Stimulated activated CD8-positive, alpha-beta memory T cell treated with anti-CD3 and anti-CD28 coated beads, Interleukin-12 subunit alpha, Interleukin-12 subunit beta, amount 100 ng/mL, for 24 hours (primary cell): ENCODE measurements around the gene NALCN.

Source experiments
- DNase-seq: peaks from one replicate; pipeline ENCODE4 v3.0.0-alpha.2; 2020; ENCODE audit errors: extremely low read depth

NALCN gene

DNA sequence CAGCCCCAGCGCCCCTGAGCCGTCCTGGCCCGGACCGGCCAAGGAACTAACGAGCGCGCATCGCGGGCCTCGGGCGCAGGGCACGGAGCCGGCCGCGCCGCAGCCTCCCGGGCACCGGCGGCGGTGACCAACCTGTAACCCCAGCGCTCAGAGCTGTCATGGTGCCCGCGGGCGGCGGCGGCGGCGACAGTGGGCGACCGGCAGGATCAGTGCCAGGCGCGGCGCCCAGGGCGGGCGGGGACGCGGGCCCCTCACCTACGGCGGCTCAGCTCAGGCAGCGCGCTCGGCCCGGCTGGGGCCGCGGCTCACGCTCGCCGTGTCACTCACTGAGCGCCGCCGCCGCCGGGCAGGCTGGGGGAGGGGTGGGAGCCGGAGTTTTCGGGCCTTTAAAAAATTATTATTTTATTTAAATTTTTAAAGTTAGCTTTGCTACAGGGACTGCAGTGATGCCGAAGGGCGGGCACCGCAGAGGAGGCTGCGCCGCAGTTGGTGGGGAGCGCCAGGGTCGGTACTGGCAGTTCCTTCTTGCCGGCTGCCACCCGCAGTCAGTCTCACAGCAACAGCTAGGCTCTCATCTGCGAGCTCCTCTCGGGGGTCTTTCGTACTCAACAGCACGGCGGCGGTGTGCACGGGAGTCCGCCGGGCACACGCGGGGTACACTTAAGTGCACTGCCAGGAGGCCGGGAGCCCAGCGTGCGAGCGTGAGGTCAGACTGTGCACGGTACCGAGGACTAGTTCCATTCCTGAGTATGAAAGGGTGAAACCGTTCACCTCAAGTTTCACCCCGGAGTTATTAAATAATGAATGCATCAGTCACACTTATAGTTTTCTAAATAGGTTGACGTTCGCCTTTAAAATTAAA lies at the start of gene NALCN:
TSS of gene NALCN (minus strand) at position 328 of the 862 bp plus-strand sequence. CDS start 17,382 bp downstream, outside the sequence.
- DNase-seq, result no peak

DNA sequence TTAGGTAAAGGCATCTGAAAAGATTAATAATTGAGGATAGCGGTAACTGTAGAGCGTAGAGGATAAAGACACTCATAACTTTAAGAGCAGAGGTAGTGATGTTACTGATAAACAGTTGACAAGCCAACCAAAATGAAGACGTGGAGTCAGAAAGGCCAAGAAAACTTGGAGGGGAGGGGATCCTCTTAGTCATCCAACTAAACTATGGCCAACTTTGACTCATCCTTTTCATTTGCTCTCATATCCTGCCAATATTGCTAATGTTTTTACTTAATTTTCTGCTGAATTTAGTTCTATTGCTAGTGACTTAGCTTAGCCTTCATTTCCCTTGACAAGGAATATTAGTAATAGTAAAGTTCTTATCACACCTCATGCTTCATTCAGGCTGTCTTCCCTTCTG lies 49.6 kb upstream of the NALCN start:
- no peak for DNase-seq

DNA sequence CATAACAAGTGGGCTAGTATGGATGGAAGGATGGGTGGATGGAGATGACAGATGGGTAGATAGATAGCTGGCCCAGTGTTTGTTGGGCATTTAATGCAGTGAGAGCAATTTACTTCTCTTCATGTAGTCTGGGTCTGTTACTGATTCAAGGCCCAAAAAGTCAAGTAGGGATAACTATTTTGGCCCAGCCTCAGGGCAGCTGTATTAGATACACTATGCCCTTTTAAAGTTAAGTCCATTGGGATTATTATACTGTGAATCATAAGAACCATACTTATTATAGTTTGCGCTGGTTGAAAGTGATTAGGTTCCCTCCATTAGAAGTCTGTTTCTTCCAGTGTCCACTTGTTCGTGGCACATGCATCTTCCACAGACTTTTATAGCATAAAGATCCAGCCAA lies 40.9 kb upstream of the NALCN start:
- DNase-seq, result no peak

DNA sequence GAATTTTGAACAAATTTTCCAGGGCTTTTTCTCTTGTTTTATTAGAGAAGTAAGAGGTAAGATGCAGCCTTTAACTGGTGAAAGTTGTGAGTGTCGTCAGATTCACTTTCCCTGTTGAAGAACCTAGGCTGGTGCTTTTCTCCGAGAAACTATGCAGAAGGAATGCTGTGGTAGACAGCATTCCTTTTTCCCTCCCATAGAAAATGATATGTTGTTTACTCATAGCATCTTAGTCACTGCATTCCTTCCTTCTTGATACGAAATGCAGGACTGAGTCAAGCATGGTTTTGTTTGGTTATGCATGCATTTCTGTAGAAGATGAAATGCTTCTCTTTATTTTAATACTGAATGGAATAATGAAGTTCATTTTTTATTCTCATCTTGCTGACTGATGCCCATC lies 39.6 kb upstream of the NALCN start:
- no peak for DNase-seq

DNA sequence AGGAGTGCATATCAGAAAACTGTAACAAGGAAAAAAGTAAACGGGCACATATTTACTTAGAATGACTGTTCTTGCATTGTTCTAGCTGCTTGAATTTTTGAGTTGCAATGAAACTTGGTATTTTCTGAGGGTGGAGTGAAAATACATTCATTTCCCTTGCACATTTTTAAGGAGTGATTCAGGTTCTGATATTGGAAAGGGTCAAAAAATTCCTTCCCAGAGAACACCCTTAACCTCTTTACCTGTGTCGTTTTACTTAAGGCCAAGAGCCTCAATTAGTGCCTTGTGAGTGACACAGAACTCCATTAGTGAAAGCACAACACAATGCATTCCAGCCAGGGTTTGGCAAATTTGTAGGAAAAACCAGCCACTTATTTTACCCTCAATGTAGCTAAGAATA lies 38.5 kb upstream of the NALCN start:
- no peak for DNase-seq

DNA sequence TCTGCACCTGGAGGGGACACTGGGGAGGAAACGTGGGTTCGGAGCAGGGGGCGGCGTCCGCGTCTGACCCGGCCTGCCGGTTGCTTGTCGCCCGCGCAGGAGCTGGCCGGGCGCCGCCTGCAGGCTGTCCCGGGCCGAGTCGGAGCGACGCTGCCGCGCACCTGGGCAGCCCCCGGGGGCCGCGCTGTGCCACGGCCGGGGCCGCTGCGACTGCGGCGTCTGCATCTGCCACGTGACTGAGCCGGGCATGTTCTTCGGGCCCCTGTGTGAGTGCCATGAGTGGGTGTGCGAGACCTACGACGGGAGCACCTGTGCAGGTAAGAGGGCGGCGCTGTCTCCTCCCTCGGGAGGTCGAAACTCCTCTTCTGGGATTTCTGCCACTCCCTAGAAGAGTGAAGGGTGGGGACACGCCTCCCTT lies 37.5 kb upstream of the NALCN start:
- no peak for DNase-seq

DNA sequence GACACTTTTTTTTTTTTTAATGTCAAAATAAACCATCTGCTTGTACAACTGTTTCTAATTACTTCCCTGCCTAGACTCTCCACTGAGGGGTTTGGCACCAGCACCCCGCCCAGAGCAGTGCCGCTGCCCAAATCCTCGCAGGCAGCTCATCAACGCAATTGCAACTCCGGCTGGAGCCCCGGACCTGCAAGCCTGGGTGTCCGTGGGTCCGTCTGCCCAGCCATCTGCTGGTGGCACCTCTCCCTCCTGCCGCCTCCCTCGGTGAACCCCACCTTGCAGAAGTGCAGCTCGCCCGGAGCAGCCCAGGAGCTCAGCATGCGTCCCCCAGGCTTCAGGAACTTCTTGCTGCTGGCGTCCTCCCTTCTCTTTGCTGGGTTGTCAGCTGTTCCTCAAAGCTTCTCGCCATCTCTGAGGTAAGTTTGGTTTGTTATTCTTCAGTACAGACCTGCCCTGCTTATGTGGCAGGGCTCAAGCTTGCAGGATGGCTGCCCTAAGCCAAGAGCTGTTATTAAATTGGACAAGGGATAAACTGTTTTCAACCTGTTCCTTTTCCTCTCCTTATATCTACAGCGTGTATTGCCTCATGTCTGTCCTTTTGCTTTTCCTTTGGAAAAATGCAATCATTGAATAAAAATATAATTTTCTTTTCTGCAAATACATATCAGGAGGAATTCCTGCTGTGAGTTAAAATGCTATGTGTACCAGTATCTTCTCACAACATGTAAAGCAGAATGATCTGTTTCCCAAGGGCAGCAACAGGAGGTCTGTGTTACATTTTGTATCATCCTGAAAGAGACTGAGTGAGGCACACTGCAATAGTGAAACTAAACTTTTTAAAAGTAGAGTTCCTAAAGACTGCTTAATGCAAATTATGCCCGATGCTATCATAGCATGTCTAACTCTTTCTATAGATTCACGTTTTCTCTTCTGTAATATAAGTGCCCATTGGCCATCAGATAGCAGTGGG lies 36.5 kb upstream of the NALCN start, which contains the start of gene ITGBL1:
TSS of gene ITGBL1 (plus strand) at position 157 of the 967 bp plus-strand sequence. CDS start at position 316, 159 bp downstream.
- DNase-seq, result no peak

DNA sequence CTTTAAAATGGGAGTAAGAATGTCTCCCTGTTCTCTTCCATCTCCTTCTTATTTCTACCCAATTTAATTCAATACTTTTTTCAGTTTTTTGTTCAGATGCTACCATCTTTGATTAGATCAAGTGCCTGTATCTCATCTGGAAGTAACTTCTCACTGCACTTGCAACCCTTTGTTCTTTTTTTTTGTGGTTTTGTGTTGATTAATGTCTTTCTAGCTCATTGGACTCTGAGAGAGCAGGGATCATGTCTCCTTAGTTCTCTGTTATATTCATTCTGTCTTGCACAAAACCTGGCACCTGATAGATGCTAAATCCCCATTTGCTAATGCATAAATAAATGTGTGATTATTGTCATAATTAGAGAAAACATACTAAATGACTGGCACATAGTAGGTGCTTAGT lies 35.3 kb upstream of the NALCN start:
- no peak for DNase-seq

DNA sequence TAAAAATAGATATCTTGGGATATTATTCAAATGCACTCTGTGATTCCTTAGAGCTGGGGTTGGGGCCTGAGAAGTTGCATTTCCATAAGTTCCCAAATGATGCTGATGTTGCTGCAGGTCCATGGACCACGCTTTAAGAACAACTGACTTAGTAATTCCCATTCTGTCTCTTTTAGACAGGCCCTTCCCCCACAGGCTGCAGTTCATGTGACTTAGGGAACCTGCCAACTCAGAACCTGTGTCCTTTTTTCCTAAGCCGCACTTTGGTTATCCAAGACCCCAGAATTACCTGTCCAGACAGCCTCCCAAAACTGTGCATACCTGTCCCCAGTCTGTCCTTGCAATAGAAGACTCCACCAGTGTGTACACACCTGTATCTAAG lies 34.4 kb upstream of the NALCN start:
- no peak for DNase-seq

DNA sequence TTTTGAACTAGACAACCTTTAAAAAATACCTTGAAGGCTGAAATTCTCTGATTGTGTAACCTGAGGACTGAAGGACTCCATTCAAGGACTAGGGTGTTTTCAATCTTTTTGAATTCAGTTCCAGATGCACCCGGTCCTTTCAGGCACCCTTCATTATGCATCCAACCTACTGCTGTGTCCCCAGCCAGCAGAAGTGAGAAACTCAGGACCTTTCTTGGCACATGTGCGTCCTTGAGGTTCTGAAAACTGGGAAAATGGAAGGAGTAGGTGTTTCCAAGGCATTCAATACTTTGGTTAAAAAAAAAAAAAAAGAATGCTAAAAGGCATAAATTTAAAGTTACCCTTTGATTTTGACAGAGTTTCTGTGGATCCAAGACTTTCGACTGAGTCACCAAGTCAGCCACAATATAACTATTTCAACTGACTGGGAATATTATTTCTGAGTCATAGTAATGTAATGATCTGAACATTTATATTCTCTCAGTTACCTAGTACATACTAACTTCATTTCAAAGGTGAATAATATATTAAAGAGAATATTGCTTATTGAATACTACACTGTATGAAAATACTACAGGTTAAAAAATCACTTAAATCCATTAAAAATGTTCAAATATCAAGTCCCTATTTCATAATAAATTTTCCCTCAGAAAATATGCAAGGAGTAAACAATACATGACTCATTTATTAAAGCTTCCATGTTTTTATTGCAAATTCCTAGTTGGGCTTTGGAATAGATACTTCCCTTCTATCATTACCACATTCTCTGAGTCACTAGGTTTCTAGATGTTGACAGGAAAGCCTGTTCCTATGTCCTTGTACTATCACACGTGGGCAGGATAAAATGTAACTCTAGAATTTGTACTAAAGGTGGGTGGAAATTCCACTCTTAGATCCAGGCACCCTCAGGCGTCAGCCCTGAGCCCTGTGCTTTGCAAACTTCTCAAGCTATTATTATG lies 33.8 kb upstream of the NALCN start:
- no peak for DNase-seq

DNA sequence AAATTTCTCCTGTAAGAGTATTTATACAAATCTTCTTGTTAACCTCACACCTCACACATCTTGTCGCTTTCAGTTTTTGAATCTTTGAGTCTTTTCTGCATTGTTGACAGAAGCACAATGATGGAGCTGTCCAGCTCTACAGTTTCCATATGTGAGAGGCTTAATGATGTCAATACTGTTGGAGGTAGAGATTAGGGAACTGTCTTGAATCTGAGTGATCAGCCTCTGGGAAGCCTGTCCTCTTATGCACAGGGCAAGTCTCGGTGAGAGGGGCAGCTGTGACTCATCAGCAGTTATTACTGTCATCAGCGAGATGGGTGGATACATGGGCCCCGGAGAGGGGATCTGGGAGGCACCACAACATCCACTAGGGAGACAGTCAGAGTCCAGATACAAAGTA lies 31.5 kb upstream of the NALCN start:
- DNase-seq, result no peak

DNA sequence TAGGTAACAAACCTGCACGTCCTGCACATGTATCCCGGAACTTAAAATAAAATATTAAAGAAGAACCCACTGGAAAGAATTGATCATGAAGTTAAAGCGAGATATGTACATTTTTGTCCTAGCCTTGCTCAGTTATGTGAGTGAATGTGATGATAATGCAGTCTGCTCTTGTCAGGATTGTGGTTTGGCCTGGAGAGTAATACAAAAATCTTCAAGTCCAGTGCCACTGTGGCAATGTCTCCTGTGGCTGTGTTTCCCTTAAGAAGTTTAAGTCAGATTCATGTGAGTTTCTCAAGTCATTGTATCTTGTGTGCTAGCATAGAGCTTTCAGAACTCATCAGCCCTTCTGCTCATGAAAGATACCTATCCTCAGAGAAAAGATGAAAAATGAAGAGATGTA lies 18.2 kb upstream of the NALCN start:
- no peak for DNase-seq

DNA sequence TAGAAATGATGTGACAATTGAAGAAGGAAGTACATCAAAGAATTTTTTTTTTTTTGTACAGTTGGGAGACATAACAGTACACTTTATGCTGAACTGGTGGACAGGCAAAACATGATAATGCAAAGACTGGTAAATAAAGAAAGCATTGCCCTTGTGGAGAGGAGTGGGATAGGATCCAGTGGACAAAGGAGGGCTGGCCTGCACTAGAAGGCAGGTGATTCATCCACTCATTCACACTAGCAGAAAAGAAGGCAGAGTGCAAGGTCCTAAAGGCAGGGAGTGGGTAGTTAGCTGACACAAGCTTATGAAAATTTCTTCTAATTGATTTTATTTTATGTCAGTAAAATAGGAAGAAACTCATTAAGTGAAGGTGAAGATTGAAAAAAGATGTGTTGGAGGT lies 17.6 kb upstream of the NALCN start:
- no peak for DNase-seq

DNA sequence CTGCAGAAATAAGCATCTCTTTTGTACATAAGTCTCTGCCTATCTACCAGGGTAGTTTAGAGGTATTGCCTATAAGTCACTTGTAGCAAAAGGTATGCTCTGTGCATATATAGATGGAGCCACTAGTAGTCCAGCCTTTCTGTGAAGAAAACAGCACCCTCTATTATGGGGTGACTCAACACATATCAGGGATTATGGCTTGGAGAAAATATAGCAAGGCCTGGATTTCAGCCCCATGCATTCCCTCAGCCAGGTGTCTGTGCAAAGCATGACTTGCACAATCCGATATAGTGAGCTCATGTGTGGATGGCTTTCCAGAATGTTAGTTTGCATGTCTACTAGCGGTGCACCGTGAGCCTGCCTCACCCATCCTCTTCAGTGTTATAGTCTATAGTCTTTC lies 13.4 kb upstream of the NALCN start:
- DNase-seq, result no peak

DNA sequence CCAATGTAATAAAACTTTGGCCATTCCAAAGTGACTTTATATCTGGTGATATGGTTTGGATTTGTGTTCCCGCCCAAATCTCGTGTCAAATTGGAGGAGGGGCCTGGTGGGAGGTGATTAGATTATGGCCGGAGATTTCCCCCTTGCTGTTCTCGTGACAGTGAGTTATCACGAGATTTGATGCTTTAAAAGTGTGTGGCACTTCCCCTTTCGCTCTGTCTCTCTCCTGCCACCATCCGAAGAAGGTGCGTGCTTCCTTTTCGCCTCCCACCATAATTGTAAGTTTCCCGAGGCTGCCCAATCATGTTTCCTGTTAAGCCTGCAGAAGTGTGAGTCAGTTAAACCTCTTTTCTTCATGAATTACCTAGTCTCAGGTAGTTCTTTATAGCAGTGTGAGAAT lies 9.3 kb upstream of the NALCN start:
- DNase-seq, result no peak

DNA sequence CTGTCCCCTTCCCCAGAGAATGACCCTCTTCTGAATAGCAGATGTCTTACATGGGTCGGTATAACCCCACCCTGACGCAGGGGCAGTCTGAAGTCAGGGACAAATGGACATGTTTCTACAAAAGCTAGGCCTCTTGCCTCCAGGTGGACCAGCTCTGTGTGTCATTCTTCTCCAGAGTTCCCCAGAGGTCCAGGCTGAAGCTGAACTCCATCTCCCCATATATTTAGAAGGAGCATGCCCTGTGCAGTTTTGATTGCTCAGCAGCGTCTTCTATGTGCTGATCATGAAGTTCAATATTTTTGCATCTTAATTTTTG lies 8.8 kb upstream of the NALCN start:
- no peak for DNase-seq

DNA sequence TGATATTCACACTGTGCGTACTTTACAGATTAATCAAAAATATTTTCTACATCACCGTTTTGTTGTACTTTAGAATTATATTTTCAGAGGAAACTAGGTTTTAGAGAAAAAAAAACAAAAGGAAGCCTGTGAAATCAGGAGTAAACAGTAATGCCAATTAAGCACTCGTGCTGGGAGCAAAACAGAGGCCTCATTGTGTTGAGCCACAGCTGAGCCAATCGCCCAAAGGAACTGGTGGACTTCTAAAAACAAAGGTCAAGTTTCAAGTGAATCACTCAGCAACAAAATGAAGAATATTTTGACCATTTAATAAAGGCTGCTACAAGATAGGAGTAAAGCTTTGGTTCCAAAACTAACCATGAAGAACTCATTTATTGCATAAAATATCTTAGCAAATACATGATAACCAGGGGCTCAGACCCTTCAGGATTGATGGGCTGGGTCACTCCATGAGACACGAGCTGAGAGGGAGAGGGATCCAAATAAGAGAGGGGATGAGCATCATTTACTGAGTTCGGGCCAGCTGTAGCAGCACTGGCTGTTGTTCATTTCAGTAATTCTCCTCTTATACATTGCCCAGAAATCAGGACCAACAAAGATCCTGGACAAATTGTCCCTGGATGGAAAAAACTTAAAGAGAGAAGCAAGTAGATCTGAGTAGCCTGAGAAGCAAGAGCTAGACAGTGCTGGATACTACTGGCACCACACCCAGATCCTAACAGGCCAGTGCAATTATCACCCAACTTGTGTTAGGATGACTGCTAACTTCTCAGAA lies 8.3 kb upstream of the NALCN start:
- DNase-seq, result no peak

DNA sequence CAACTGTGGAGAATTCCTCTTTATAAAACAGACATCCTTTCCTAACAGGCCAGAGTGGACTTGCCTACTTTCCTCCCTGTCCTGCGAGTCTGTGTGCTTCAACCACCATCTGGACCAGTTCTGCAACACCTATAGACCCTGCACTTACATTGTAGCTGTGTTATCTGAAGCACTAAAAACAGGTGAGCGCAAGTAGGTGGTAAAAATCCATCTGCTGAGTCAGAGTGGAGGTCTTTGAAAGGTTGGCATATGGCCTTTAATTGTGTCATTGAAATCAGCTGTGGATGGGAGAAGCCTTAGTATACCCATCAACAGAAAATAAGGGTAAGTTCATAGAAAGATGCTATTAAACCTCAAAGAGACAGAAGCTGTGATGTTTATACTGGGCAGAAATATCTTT lies 7.6 kb upstream of the NALCN start:
- DNase-seq, result no peak

DNA sequence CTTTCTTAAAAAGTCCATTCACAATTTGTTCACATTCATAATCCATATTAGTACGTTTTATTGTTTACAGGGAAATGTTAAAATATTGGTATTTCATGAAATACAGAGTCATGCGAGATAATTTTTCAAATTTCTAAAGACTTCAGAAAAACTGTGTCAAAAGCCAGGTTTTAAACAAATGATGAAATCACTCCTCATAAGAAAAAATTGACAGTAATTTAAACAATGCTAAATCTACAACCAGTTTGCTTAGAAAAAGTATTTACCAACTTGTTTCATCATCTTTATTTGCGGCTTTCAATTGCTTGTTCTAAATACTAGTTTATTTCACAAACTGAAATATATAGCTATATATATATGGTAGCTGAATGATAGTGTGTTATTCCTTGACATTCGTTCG lies 1.2 kb upstream of the NALCN start:
- no peak for DNase-seq

DNA sequence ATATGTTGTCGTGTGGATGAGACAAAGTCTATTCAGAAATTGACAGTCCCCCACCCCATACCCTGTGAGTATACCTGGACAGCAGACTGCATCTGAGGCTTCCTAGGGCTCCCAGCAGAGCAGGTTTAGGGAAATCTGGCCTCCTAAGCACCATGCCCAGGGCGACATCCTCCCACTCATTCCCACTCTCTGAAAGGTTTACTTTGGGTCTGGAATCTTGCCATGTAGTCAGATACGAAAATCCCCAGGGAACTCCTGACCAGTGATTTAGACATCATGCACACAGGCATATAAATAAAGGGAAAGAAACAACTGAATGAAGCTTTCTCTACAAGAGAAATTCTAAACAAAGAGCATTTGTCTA lies 717 bp upstream of the NALCN start:
- no peak for DNase-seq
